T-helper 2 cell treated with Interferon-gamma antibody and Interleukin-4, amounts not matched to agents 100 ng/mL and 5 ng/mL, for 36 hours (primary cell): ENCODE results near the gene CARTPT. TPM values are rescaled to one million over a fixed set of nuclear protein-coding genes. Genes with fewer than 3 reads are reported as not detected.

Source experiments
- intact Hi-C: fragments of 100-400 bp; cut with micrococcal nuclease; formaldehyde crosslinking; loops from one replicate; pipeline ENCODE4 v1.15.1; 2023
- total RNA-seq: library from RNA; stranded (reverse); gene quantifications from 2 replicates; pipeline ENCODE4 v1.2.3, GENCODE V29; 2022

Gene CARTPT
- total RNA-seq, 1 donor from 2014 or later, result not detected

DNA sequence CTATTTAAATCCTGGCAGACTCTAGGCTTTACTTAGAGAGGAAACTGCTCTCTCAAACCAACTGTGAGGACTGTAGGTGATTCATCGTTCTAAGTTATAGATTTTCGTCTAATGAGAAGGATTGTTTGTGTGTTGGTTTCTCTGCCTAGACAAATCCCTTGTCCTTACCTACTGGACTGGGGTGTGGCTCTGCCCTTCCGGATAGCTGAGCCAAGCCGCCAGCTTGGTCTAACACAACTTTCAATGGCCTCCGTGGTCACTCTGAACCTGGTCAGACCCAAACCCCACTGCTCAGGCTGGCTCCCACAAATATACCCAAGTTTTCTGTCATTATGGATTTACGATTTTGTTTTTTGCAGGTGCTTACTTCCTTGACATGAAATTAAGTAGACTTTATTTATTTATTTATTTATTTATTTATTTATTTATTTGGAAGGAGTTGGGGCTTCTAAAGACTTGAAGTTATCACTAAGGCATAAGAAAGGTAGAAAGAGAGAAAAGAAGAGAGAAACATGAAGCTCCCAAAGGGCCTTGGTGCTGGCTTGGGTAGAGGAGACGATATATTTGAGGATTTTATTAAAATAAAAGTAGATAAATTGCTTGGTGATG lies 19.0 kb downstream of the CARTPT start:
- intact Hi-C loops, result no loop called here

DNA sequence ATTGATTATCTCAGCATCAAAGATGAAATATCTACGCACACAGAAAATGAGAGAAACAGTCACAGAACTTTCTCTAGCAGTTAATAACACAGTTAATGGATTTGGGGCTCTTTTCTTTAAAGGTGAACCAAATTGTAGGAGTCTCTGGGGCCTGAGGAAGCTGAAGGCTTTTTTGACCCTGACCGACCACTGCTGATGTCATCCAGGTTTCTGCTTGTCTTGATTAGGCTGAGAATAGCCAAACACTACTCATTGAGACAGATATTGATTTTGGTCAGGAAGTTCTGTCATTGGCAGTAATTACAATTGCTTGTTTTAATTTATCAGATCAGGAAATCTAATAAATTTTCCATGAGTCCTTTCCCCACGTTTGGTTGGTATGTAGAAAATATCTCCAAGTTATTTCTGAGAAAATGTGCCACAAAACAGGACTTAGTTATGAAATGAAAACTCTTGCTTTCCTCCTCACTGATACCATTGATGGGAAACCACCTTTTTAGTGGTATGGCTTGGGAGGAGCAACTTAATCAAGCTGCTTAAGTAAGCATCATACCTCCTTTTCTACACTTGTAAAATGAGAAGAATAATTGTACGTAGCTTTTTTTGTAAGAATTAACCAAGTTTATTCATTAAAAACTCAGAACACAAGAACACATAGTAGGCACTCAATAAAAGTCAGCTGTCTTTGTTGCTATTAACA lies 19.7 kb downstream of the CARTPT start:
- intact Hi-C loops, result no loop called here

DNA sequence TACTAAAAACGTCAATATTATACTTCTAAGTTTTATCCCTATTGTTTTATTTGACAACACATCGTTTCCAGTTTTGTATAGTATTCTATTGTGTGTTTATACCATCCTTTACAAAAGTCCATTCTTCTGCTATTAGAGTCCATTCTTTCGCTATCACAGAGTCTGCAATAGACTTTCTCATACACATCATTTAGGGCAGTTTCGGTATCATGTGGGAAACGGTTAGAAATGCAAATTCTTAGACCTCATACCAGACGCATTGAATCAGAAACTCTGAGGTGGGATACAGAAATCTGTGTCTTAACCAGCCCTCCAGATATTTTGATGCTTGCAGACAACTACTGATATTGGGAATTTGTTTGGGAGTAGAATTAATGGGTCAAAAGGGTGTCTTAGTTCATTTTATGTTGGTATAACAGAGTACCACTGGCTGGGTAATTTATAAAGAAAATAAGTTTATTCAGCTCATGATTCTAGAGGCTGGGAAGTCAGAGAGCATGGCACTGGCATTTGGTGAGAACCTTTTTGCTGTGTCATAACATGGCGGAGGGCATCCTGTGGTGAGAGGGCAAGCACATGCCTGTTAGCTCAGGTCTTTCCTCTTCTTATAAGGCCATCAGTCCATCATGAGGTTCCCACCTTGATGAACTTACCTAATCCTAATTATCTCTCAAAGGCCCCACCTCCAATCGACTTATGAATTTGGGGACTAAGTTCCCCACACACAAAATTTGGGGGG lies 21.1 kb downstream of the CARTPT start:
- intact Hi-C loops, result no loop called here

DNA sequence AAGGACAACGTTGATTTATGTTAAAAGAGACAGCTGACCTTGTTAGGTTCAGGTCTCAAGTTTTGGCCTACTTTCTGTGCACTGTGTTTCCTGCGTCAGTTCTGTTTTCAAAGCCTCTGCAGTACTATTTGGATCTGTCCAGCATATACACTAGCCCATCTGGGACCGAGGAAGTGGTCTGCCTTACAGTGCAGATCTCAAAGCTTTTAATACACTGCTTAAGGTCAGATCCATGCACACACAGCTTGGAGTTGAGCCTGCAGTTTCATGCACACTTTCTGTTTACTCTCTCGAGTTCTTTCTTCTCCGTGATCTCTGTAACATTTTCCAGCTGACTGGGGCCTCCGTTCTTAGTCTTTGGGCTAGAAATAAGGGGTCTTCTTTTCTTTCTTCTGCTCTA lies 24.1 kb downstream of the CARTPT start:
- intact Hi-C loops, result no loop called here

DNA sequence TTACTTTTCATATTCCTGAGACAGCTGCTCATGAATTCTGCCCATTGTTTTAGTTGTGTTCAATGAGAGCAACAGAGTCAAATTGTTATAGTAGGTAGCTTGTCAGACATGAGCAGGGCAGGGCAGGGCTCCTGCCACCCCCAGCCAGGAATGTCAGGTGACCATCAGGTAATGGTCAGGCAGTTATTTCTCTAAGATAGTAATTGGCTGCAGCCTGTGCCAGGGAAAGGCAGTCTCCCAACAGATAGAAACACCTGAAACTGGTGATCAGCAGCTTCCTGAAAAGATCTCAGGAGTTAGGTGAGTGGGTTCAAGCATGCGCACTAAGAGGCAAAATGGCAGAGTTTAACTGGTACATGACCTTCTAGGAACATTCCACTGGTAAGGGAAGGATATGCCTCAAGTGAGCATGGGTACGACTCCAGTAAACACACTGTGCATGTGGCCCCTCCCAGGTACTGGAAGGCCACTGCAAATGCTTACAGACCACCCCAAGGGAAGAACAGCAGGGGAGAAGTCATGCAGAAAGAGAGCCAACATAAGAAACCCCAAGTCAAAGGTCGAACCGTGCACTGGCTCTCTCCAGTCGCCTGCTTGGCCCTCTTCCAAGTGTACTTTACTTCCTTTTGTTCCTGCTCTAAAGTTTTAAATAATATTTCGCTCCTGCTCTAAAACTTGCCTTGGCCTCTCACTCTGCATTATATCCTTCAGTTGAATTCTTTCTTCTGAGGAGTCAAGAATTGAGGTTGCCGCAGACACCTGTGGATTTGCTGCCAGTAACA lies 25.1 kb downstream of the CARTPT start:
- intact Hi-C loops, result no loop called here

DNA sequence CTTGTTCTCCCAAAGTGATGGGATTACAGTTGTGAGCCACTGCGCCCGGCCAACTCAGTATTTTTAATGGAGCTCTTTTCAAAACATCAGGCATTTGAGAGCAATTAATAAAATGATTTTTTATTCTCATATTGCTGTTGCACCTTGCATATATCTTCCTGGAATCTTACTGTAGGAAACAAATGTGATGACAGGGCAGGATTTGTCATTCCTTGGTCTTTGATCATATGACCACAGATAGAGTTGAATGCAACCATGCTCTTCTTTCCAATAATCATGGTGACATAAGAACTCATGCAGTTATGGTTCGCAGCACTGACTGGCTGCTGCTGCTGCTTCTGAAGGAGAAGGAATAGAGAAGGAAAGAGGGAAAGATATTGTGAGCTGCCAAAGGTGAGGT lies 28.1 kb downstream of the CARTPT start:
- intact Hi-C loops, result no loop called here

DNA sequence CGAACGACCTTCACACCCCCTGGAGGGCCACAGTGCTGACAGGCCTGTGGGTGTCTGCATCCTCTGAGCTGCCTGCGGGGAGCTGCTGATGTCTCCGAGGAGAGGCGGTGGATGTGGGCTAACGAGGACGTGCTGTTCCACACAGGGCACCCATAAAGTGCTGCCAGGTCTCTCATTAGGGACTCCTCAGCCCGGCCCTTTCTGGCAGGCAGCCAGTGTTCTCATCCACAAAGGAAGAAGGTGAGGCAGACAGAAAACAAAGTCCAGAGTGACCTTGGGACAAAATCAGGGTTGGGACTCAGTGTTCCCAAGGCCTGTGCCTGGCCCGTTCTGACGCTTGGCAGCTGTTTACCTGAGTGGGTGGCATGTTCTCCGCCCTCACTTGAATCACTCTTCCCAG lies 29.3 kb downstream of the CARTPT start:
- intact Hi-C loops, result no loop called here

DNA sequence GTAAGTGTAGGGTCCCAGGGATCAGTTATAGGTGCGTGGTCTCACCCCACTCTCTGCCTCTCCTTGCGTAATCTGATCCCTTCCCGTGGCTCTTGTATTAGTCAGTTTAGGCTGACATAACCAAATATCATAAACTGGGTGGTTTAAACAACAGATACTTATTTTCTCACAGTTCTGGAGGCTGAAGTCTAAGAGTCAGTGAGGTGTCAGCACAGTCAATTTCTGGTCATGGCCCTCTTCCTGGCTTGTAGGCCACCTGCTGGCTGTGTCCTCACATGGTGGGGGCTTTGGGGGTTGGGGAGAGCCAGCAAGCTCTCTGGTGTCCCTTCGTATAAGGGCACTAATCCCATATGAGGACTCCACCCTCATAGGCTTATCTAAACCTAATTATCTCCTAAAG lies 32.3 kb downstream of the CARTPT start:
- intact Hi-C loops, result no loop called here

DNA sequence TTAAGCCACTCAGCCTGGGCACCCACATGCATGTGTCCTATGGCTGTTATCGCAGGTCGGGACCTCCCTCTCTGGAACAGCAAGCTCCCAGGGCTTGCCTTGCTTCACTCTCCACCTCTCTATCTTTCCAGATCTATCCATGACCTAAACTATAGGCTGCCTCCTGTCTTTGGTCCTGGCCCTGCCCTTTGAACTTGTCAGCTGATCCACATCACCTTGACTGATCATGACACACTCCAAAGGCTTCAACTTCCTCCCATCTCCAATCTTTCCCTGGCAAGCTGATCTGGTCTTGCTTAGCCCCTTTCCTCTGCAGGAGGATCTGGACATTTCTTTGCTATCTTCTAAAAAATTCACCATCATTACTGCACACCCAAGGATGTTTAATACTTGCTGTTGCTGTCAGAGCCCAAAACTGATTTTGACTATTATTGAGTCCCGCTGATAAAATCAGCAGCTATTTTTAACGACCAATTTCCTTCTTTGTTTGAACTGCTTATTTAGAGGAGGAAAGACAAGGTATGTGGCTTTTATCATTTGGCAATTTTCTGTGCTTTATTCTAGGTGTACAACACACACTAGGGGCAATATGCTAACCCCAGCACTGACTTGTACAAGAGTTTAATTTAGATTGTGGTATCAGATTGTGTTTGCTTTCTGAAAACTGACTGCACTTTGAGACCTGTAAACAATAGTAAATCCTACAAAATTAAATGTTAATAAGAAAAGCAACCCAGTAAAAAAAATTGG lies 33.5 kb downstream of the CARTPT start:
- intact Hi-C loops, result no loop called here

DNA sequence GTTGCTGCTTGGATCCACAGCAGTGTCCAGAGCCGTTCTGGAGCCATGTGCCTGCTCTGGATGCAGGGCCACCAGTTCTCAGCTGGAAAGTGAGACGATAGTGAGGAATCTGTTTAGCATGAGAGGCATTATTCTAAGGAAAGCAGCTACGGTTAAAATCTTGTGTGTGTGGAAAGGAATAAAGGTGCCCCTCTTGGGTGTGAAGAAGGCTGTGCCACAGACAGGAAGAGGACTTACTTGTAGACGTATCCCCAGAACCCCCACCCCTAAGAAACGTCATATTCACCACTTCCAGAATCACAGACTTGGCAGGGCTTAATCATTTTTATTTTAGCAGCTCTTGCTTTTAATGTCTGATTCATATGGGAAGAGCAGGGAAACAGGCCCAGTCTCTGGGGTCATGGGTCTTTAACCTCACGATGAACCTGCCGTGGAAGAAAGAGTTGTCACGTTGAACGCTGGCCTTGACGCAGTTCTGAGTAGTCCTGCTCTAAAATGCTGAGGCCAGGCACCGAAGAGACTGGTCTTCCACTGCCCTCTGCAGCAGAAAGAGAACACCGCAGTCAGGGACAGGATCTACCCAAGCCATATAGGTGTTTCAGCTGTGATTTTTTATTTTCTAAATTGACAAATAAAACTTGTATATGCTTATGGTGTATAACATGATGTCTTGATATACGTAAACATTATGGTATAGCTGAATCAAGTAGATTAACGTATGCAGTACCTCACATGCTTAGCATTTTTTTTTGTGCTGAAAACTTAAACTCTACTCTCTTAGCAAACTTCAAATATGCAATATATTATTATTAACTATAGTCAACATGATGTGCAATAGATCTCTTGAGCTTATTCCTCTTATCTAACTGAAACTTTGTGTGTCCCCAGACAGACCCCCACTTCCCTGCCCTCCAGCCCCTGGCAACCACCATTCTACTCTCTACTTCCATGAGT lies 38.8 kb downstream of the CARTPT start:
- intact Hi-C loops, result loop anchor here (2.0 kb wide), 1 partner anchor 281 kb away; no protein-coding TSS in a partner anchor

DNA sequence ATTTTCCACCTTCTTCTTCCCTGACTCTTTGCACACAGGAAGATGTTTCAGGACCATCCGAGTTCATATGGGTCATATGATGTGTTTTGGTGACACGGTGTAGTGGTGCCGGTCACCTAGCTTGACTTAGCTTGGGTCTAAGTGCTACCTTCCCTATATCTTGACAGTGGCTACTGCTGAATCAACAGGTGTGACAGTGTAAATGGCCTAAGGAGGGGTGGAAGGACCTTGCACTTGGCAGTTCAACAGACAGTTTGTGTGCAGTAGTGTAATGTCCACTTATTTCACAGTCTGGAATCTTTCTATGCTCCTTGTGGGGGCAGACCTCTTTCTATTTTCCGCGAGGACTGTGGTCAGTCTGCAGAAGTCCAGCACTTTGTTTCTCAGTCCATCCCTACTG lies 43.8 kb downstream of the CARTPT start:
- intact Hi-C loops, result no loop called here

DNA sequence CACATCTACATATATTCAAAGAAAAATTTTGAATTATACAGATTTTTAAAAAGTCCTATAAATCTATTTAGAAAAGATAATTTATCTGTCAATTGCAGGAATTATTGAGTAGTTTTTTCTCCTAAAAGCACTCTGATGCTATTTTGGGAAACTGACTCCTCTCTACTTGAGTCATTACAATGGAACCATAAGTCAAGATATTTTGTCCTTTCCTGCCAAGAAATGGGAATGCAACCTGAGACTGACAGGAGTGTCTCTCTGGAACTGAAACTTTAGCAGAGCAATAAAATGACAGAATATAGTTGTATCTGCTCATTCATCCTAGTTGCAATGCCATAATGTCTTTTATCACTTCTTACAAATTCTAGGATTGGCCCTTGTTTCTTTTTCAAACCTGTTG lies 48.6 kb downstream of the CARTPT start:
- intact Hi-C loops, result no loop called here

DNA sequence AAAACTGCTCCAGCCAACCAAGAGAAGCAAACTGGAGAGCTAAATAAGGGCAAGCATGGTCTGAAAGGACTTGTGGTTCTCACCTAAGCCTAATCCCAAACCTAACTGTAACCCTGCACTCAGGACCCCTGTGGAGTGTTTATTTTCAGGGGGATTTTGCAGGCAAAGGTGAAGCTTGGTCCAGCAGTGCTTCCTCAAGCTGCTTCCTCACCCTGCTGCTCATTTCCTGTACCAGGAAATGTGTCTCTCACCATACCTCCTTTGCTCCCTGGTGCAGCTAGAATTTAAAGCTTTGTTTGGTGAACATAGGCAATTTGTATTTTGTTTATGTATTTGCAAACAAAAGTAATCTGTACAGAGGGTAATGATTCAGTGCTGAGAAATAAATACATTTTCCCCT lies 50.2 kb downstream of the CARTPT start:
- intact Hi-C loops, result no loop called here

DNA sequence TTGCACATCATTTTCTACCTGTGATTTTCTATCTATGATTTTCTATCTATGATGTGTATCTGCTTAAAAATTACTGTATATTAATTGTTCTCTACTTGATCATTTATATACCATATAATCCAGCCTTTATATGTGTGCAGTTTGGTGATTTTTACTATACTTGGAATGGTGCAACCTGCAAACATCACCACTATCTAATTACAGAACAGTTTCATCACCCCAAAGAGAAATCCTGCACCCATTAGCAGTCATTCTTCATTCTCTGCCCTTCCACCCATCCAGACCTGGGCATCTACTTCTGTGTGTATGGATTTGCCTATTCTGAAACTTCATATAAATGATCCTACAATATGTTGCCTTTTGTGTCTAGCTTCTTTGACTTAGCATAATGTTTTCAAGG lies 51.3 kb downstream of the CARTPT start:
- intact Hi-C loops, result no loop called here

Other genes starting within 250 kb of the CARTPT start
- gene MCCC2, start 131.9 kb upstream of the CARTPT start, total RNA-seq, result 43.1 and 47.0 TPM in 2 replicates